ENCODE results near the gene INAFM1.

- TF ChIP-seq POLR2AphosphoS5 (IDR thresholded peaks at IDR 0.05; ENCODE audit: insufficient read depth, low read depth, low read length) = no peak
- no peak for TF ChIP-seq EZH2 (IDR thresholded peaks at IDR 0.05; ENCODE audit: borderline replicate concordance, low read depth, low read length, severe bottlenecking)
- peak; percentile 62 to 70 for TF ChIP-seq CTCF (IDR thresholded peaks at IDR 0.05; ENCODE audit: extremely low read depth in 1 of 2, insufficient read depth in 1 of 2, low read depth in 1 of 2, low read length in 2 of 2)
- TF ChIP-seq POLR2A (IDR thresholded peaks at IDR 0.05; ENCODE audit: low read depth, low read length) = no peak
- TF ChIP-seq FOS (IDR thresholded peaks at IDR 0.05; ENCODE audit: borderline replicate concordance, insufficient read depth, low read length) = no peak
These were observed 21.4 kb downstream of the INAFM1 start for GRCh38 chr19:47296036-47296435.

Measured in endothelial cell of umbilical vein (primary cell).